Measurements from ENCODE around the gene NOS1AP. TPM values are rescaled to one million over a fixed set of nuclear protein-coding genes. Genes with fewer than 3 reads are reported as not detected.

The NOS1AP gene
- total and polyA plus RNA-seq, 9 of the 15 experiments (the other 6 are each of a cell fraction or from before 2014, with no cell fraction given), result 0.07 to 1.5 (median 0.22) TPM

- no peak for TF ChIP-seq REST (IDR thresholded peaks at IDR 0.05; ENCODE audit: borderline replicate concordance)
- no peak for TF ChIP-seq REST (CRISPR knock-in tag; IDR thresholded peaks at IDR 0.05; ENCODE audit: low read depth)
- TF ChIP-seq SRF (CRISPR knock-in tag; IDR thresholded peaks at IDR 0.05), result no peak
- TF ChIP-seq IFI16 (CRISPR knock-in tag; IDR thresholded peaks at IDR 0.05), result no peak
- TF ChIP-seq CREB5 (CRISPR knock-in tag; IDR thresholded peaks at IDR 0.05), result no peak
- no peak for TF ChIP-seq MTA1 (IDR thresholded peaks at IDR 0.05; ENCODE audit: borderline replicate concordance)
Measured at GRCh38 chr1:162215902-162216301, 146.4 kb downstream of the NOS1AP start (continued).
